Mesenteric fat pad (tissue), 1 donor: Measurements from ENCODE around the gene LRP4. TPM values are rescaled to one million over a fixed set of nuclear protein-coding genes. Genes with fewer than 3 reads are reported as not detected.

Experiments
- DNase-seq: peaks from one replicate; pipeline ENCODE4 v3.0.0-alpha.2; 2020; ENCODE audit warnings: low spot score
- total RNA-seq: library from RNA; stranded (reverse); fragmentation: NEBNext Ultra II Directional; extraction: Animal tissue kit (Norgen Biotek cat#: 25700); gene quantifications from one replicate; pipeline ENCODE4 v1.2.1, GENCODE V29; 2021
- donor health status: DM: yes; HTN: yes; CAD: no.

LRP4 gene
- total RNA-seq, 1 donor from 2014 or later, result 3.1 TPM

- DNase-seq, result no peak
Measured at GRCh38 chr11:46894506-46894905, 23.8 kb downstream of the LRP4 start.

GRCh38 chr11:46892838-46893237, 25.5 kb downstream of the LRP4 start:
- DNase-seq, result no peak

- no peak for DNase-seq
Measured at GRCh38 chr11:46892109-46892508, 26.2 kb downstream of the LRP4 start.

GRCh38 chr11:46890665-46891064, 27.7 kb downstream of the LRP4 start:
- DNase-seq, result no peak

- no peak for DNase-seq
Measured at GRCh38 chr11:46889689-46890475, 28.5 kb downstream of the LRP4 start.

GRCh38 chr11:46889251-46889650, 29.1 kb downstream of the LRP4 start:
- DNase-seq, result no peak

GRCh38 chr11:46888636-46889035, 29.7 kb downstream of the LRP4 start:
- no peak for DNase-seq

- DNase-seq, result no peak
Measured at GRCh38 chr11:46886211-46886610, 32.1 kb downstream of the LRP4 start.

GRCh38 chr11:46879056-46879585, 39.2 kb downstream of the LRP4 start:
- DNase-seq, result no peak

GRCh38 chr11:46877580-46877979, 40.8 kb downstream of the LRP4 start:
- no peak for DNase-seq

GRCh38 chr11:46876471-46876870, 41.9 kb downstream of the LRP4 start:
- no peak for DNase-seq

- no peak for DNase-seq
Measured at GRCh38 chr11:46874586-46874985, 43.8 kb downstream of the LRP4 start.

- no peak for DNase-seq
Measured at GRCh38 chr11:46868912-46869311, 49.4 kb downstream of the LRP4 start.

- no peak for DNase-seq
Measured at GRCh38 chr11:46865340-46865739, 53.0 kb downstream of the LRP4 start.

- no peak for DNase-seq
Measured at GRCh38 chr11:46860218-46860617, 58.1 kb downstream of the LRP4 start.

- DNase-seq, result no peak
Measured at GRCh38 chr11:46858920-46859546, 59.3 kb downstream of the LRP4 start.

- DNase-seq, result no peak
Measured at GRCh38 chr11:46857666-46858065, 60.7 kb downstream of the LRP4 start.

GRCh38 chr11:46856605-46857343, 61.6 kb downstream of the LRP4 start:
- no peak for DNase-seq

GRCh38 chr11:46855863-46856262, 62.5 kb downstream of the LRP4 start:
- no peak for DNase-seq

GRCh38 chr11:46855167-46855566, 63.2 kb downstream of the LRP4 start:
- DNase-seq, result no peak

- DNase-seq, result no peak
Measured at GRCh38 chr11:46850829-46851380, 67.4 kb downstream of the LRP4 start.

GRCh38 chr11:46849631-46850030, 68.7 kb downstream of the LRP4 start:
- no peak for DNase-seq
